Hematopoietic multipotent progenitor cell treated with erythropoietin and hydrocortisone succinate and interleukin-3 and kit ligand, for 4 days (in vitro differentiated cells): ENCODE data around the gene C16orf89.
"Not testable (repeated sequence)": the region's sequence is repeated elsewhere in the genome, so short reads cannot be mapped to it uniquely, and the experiment has no call there.

Experiments
- DNase-seq: peaks from one replicate; pipeline ENCODE4 v3.0.0-alpha.2; 2015

The C16orf89 gene

DNA sequence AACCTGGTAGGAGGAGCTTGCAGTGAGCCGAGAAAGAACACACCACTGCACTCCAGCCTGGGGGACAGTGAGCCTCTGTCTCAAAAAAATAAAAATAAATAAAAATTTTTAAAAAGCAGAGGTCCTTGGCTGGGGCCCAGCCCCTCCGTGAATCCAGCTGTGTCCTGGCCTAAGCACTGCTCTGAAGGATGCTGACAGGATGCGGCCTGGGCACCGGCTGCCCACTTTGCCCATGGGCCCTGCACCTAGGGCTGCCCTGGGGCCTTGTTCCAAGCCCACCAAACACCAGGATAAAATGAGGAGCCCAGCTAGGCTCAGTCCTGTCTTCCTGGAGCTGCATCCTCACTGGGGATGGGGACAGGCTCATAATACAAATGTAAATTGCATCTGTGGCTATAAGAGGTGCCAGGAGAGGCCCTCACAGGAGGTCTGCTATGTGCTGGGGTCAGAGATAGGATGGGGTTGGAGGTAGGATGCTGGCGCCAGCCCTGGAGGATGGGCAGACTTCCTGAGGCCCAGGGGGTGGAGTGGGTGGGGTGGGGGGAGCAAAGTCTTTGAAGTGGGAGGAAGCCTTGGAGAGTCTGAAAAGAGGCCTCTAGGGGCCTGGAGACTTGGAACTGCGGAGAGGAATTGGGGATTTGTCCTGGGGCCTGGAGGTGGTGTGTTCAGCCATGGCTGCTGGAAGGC lies 6.2 kb downstream of the C16orf89 start:
- DNase-seq, result no peak

DNA sequence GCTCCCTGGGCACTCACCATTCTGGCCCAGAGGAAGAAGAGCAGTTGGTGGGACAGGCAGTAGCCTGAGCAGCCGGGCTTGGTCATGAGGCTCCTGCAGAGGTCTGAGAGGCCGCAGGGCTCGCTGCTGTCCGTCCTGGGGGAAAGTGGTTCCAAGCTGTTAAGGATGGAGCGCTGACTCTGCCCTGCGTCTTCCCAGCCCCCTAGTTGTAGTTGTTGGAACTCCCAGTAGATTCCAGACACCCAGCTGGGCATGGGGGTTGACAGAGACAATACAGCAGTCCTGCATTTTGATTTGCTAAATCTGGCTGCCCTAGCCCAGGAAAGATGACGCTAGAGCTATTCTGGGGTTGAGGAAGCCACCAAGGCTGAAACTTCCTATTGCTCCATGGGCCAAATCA lies 7.3 kb downstream of the C16orf89 start:
- DNase-seq, result no peak

DNA sequence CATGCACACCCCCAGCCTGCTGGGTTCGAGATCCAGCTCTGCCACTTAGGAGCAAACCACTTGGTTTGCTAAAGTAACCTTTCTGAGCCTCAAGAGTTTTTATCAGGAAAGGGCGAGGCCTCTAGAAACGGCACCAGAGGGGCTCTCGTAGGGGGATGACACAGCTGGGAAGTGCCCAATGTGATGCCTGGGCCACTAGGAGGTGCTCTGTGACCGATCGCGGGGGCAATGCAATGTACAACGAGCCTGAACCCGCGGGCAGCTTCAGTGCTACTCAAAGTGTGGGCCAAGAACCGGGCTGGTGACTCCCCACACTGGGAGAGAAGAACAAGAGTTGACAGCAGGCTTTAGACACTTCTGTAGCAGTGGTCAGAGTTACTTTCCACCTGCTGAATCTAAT lies 9.4 kb downstream of the C16orf89 start:
- peak; percentile 87 for DNase-seq

DNA sequence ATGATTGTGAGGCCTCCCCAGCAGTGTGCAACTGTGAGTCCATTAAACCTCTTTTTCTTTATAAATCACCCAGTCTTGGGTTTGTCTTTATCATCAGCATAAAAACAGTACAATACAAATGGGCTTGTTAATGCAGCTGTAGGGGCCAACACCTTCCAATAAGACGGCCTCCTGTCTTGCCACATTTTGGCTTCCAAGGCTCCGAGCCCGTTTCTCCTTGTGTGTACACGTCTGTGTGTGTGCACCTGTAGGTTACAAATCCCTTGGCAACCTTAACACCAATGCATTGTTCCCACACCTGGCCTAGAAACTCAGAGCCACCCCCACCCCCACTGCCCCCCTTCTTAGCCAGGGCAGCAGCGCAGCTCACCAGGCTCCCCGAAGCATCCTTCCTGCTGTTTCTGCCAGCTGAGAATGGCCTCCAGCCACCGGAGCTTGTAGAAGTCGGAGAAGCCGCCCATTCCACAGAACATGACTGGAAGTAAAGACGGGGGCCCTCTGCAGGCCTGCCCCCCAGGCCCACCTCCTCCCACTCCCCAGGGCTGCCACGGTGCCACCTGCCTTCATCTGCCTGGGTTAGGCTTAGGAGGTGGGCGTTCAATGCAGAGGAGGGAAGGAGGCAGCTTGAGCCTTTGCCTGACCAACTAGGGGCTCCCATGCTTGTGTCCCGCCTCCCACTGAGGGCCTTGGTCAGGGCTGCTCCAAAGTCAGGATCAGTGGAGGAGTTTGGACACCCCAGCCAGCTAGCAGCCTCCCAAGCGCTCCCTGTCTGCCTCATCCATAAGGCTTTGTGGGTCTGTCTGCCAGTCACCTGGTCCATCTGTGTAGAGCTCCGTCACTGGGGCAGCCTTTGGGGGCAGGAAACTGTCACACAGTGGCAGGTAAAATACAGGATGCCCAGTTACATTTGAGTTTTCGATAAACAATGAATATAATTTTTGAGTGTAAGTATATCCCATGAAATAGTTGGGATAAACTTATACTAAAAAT lies 10.6 kb downstream of the C16orf89 start:
- no peak for DNase-seq

DNA sequence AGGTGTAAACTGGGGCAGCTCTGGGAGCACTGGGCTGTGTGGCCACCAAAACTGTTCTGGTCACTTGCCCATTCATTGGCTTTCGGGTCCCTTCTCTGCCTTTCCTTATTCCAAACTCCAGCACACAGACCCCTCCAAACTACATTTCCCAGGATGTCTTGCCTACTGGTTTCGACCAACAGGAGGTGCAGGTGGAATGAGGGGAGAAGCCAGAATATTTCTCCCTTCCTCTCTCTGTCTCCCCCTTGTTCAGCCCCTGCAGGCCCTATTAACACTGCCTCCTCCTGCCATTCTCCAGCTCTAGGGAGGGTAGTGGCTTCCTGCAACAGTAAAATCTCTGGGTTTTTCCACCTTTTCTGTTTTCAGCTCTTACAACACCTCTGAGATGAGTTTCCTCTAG lies 18.8 kb downstream of the C16orf89 start:
- no peak for DNase-seq

DNA sequence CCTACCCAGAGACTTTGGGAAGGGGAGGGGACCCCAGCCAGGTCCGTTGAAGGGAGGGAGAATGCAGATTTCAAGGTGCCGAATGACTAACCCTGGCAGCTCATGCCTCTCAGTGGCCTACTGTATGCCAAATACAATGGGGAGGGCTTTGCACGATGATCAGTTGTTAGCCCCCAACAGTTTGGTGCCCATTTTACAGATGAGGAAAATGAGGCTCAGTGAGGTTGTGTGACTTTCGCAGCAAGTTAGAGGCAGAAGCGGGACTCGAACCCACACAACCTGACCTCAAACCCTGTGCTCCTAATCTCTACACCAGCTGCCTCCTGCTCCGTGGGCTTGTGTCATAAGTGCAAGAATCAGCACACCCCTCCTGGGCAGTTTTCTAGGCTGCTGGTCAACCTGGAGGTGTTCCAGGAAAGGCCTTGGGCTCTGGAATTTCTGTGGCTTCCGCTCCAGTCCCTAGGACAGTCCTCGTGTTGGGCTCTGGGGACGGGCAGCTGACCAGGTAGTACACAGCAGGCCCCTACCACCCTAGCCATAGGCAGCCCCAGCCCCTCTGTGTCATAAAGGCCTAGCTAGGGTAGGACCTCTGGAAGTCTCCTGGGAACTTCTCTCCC lies 20.1 kb downstream of the C16orf89 start:
- DNase-seq, result no peak

DNA sequence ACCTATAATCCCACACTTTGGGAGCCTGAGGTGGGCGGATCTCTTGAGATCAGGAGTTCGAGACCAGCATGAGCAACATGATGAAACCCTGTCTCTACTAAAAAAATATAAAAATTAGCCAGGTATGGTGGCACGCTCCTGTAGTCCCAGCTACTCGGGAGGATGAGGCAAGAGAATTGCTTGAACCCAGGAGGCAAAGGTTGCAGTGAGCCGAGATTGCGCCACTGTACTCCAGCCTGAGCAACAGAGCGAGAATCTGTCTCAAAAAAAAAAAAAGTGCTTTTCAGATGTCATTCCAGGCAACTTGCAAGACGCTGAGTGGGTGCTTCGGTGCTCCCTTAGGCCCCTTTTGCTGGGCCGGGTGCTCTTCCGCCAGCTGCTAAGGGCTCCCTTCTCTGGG lies 21.2 kb downstream of the C16orf89 start:
- DNase-seq, result not testable (repeated sequence)

DNA sequence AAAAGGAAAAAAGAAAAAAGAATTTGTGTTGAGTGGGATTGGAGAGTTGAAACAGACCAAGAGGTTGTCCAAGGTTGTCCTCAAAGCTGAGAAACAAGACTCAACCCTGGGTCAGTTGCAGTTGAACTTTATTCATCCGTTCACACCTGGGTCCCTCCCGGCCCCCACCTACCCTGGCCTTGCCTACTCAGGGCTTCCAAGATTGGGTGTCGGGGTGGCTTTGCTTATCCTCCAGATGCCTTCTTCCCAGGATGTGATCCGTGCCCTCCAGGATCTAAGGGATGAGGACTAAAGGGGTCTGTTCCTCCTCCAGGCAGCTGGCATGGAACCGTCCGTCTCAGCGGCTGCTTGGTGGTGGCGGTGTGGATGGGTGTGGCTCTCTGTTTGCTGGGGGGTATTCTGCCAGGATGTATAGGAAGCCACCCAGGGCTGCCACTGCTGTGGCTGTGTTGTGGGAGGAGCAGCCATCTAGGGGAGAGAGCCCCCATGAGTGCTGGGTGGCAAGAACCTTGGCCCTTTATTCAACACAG lies 21.7 kb downstream of the C16orf89 start:
- no peak for DNase-seq

DNA sequence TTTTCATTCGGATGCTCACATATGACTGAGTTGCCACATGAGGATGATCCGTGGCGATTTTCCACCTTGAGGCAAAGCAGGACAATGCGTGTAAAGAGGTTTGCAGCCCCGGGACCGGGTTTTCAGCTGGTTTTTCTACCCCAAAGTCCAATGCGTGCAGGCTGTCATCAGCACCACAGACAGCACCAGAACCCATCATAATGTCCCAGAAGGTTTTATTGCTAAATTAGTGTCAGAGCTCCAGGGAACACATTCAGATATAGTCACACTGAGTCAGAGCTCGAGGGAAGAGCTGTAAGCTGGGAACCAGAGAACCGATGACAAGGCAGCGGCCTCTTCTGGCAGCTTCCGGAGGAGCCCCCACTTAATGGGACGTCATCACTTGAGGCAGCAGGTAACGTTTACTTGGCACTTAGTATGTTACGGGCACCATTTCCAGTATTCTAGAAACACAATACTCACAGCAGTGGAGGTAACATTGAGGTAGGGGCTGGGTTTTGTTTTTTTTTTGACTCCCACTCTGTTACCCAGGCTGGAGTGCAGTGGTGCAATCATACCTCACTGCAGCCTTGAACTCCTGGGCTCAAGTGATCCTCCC lies 23.1 kb downstream of the C16orf89 start:
- no peak for DNase-seq

DNA sequence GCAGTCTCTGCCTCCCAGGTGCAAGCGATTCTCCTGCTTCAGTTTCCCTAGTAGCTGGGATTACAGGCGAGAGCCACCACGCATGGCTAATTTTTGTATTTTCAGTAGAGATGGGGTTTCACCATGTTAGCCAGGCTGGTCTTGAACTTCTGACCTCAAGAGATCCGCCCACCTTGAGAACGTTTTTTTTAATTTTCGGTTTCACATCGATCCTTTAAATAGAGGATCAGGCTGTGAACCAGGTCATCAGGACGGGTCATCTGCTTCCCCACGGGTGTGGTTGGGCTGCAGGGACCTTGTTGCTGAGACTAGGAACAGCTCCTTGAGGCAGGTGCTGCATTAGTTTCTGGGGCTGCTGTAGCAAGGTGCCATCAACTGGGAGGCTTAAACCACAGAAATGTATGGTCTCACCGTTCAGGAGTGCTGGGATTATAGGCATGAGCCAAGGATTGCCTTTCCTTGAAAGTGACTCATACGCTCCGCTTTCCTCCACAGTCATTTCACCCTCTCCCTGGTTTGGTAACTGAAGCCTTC lies 24.1 kb downstream of the C16orf89 start:
- DNase-seq, result no peak

DNA sequence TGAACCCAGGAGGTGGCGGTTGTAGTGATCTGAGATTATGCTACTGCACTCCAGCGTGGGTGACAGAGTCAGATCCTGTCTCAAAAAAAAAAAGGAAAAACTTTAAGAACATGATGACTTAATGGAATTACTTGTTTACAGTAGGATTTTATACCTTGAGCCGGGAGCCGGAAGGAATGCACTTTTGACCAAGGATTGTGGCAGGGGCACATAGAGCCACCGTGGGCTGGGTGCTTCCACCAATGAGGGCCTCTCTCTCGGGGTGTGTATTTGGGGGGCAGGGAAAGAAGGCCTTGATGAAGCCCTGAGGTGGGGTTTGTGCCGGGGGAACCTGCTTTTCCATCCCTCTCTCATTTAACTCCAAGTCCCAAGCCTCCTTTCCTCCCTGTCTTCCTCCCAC lies 25.3 kb downstream of the C16orf89 start:
- DNase-seq, result no peak

DNA sequence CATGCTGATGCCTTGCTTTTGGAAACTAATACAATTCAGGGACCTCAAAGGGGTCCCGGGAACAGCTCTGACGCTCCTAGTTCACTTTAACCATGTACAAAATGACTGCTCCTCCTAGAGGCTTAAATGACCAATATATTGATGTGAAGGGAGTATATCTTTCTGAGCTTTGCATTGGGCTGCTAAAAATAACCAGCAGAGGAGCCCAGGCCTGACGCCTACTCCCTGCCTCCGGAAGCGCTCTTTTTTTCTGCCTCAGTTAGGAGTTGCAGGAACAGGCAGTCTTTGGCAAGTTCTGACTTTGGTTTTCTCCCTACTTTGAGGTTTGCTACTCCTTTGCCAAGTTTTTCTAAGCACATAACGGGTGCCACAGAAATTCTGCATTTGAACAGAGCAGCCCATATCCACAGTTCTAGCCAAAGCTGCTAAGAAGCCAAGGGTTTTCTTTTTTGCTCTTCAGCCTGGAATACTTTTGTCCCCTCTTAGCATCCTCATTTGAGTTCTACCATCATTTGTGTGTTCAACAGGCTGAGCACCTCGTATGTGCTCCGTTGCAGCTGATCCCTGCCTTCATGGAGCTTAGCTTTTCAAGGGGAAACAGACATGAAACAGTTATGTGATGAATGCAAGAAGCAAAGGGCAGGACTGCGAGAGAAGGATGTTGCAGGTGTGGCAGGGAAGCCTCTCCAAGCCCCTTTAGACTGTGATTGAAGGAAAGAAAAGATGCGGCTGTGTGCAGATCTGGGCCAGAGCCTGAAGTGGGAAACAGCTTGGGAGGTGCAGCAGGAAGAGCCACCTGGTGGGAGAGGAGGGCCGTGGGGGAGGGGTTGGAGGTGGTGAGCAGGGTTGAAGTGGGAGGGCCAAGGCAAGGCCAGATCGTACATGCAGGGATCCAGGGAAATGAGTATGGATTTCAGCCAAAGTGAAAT lies 29.3 kb downstream of the C16orf89 start:
- DNase-seq, result no peak

DNA sequence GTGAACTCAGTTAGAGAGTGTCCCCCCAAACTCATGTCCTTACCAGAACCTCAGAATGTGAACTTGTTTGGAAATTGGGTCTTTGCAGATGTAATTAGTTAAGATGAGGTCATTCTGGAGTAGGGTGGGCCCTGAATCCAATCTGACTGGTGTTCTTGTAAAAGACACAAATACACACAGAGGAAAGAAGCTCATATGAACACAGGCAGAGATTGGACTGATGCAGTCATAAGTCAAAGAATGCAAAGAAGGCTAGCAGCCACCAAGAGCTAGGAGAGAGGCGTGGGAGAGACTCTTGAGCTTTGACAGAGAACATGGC lies 29.9 kb downstream of the C16orf89 start:
- no peak for DNase-seq

DNA sequence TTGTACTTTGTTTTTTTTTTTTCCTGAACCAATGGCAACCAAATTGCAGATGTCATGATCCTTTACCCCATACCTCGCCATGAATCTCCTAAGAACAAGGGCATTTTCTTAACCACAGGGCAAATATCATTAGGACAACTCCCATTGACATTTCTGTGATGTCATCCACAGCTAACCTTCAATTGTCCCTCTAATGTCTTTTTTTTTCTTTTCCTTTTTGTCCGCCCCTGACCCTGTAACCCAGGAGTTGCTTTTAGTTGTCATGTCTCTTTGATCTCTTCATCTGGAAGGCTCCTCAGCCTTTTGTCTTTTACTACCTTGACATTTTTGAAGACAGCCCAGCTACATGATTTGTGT lies 31.6 kb downstream of the C16orf89 start:
- DNase-seq, result no peak

DNA sequence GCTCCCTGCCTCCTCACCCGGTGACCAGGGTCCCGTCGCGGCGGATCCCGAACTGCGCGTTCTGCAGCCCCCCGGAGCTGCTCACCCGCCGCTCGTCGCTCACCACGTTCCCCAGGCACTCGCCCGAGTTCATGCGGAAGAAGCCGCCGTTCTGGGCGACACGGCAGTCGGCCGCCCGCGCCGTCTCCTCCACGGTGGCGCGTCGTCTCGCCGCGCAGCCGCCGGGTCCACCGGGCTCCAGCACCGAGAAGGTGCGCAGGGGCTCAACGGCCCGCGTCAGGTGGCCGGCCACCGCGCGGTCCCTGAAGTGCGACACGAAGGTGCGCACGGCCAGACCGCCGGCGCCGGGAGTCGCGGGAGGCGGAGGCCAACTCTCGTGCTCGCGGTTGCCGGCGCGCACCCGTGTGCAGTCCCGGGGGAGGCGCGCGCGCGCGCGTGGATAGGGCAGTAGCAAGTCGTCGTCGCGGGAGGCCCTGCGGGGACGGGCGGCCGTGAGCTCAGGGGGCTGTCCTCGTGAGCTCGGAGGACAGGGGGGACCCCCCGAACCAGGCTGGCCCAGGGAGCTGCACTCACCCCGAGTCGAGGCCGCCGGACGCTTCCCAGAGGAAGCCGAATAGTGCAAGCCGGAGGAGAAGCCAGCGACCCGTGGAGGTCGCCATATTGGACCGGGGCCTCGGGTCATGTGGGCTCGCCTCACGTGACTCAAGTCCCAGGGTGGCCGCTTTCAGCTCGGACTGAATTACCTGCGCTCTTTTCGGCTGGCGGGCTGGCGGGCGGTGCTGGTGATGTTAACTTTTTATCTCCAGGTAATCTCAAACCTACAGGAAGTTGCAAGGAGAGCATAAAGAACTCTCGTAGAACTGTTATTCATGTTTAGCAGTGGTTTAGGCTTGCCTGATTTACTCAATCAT lies 32.2 kb downstream of the C16orf89 start, which contains the start of gene NAGPA:
NAGPA (minus strand) TSS at position 680 of the 911 bp plus-strand sequence; CDS start at position 659, 21 bp downstream.
- DNase-seq, result peak; percentile 92

DNA sequence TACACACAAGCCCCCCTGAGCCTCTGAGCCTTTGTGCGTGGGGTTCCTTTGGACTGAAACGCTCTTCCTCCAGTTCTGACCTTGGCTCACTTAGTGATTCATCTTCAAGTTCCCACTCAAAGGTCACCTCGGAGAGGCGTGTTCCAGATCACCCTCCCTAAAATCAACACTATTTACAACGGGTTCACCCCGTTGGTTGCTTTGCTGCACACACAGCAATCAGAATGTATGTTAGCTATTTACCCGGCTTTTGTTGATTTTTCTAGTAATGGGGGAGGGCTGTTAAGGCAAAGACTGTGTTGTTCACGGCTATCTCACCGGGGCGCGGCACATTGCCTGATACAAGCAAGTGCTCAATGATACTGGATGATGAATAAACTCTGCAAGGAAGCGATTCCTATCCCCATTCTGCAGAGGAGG lies 33.0 kb downstream of the C16orf89 start:
- DNase-seq, result peak; percentile 42

DNA sequence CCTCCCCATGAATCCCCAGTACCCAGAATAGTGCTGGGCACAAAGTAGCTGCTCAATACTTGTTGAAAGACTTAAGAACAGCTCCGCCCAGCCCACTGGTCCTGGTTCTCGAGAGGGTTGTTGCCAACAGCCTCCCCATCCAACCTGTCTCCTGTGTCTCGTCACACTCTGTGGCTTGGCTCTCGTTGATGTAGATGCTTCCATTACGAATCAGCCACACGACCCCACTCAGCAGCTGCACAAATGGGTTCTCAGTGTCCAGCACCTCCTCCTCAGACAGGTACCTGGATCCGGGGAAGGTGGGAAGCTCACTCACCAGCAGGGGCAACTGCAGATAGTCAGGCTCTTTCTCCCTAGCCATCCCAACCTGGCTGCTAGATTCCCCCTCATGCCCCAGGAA lies 34.2 kb downstream of the C16orf89 start:
- no peak for DNase-seq

DNA sequence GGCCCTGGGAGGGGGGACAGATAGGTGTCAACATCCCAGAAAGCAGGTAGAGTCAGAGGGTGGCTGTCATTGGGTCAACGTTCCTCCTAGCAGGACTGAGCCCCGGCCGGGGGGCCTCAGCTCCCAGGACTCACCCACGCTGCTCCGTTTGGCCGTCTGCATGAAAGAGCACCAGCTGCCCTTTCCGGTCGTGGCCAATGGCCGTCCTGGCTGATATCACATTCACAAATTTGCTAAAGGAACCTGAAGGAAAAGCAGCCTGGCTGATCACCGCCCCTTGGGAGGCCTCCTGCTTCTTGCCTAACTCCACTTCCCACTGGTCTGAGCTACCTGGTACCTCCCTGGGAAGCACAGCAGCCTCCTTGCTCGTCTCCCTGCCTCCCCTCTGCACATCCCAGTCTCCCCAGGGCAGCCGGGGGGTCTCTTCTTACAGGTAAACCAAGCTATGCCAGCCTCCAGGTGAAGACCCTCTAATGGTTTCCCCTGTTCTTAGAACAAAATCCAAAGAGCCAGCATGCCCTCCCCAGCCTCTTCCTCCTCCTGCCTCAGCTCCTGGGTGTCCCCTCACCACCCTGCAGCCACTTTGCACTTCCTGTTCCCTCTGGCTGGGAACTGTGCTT lies 35.4 kb downstream of the C16orf89 start:
- no peak for DNase-seq

DNA sequence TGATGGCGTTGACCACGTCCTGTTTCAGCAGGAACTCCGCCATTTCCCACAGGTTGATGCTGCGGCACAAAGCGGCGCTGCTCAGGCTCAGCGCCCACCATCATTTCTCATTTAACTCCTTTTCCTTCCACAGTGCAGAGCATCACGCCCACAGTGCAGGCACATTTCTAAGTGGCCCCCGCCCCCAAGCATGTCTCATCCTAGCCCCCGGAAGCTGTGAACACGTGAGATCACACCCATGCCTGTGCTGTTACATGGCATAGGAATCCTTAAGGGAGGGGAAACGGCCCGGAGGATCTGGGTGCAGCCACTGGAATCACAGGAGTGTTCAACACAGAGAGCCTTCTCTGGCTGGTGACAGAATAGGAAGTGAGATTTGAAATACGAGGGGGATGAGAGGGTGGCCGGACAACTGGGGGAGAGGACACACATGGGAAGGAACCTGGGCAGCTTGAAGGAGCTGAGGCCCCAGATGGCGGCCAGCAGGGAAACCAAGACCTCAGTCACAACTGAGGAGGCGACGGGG lies 36.7 kb downstream of the C16orf89 start:
- DNase-seq, result no peak
